ENCODE data around the gene TGFBI. TPM values are rescaled to one million over a fixed set of nuclear protein-coding genes. Genes with fewer than 3 reads are reported as not detected.

TGFBI gene
- total RNA-seq: not detected

DNA sequence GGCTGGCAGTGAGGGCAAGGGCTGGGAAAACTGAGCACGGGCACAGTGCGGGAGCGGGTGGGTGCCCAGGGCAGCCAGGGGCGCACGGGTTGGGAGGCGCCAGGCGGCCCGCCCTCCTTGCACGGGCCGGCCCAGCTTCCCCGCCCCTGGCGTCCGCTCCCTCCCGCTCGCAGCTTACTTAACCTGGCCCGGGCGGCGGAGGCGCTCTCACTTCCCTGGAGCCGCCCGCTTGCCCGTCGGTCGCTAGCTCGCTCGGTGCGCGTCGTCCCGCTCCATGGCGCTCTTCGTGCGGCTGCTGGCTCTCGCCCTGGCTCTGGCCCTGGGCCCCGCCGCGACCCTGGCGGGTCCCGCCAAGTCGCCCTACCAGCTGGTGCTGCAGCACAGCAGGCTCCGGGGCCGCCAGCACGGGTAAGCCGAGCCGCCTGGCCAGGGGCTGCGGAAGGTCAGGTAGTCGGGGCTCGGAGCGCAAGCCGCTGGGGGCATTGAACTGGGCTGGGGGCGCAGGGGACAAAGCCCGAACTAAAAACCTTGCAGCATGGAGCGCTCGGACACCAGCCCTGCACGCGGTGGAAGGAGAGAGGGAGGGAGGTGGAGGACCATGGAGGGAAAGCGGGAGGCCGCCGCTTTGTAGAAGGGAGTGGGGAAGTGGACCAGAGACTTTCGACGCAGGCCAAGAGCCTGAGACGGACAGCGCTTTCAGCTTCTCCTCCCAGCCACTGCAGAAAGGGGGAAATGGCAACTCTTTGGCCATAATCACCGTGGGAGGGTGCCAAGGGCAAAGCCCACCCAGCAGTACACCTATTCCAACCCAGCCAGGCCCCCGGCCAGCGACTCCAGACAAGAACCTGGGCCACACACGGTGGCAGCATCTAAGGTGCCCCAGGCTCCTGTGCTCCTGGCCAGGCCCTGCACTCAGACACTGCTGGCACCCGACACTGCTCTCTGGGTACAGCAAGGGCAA is at the start of gene TGFBI:
Gene TGFBI, plus strand, starts transcription at position 207 of the 961 bp plus-strand sequence. Its CDS starts 68 bp downstream, at position 275.
- DNase-seq: peak in 1 of 2 donors; percentile 23
- Mint-ChIP-seq H3K4me3 (no peak within 1 kb of the TSS), H3K27me3 (ENCODE audit: low read depth) (peaks cover 30% of the 10 kb centered on the region), H3K4me1 (ENCODE audit: low read depth) (no peaks in the 10 kb centered on the region), H3K27ac (no peak within 1 kb of the TSS), H3K9me3 (no peaks in the 10 kb centered on the region), H3K36me3 (ENCODE audit: insufficient read depth in 2 of 2) (no peaks in the 10 kb centered on the region)
- ATAC-seq (replicated peaks in 1 of 2): peak in 1 of 2 donors; percentile 66

DNA sequence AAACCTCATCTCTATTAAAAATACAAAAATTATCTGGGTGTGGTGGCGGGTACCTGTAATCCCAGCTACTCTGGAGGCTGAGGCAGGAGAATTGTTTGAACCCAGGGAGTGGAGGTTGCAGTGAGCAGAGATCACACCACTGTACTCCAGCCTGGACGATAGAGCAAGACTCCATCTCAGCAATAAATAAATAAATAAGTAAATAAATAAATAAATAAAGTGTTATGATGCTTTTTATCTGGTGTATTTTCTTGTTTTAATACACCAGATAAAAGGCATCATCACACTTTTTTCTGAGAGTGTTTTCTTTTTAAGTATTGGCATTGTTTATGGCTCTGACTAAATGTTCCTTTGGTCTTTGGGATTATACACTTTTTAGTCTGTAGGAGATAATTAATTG is 49.8 kb upstream of the TGFBI start:
- Mint-ChIP-seq H3K27ac (no peak overlapping the region), H3K27me3 (ENCODE audit: low read depth) (peaks cover 39% of the 10 kb centered on the region)

DNA sequence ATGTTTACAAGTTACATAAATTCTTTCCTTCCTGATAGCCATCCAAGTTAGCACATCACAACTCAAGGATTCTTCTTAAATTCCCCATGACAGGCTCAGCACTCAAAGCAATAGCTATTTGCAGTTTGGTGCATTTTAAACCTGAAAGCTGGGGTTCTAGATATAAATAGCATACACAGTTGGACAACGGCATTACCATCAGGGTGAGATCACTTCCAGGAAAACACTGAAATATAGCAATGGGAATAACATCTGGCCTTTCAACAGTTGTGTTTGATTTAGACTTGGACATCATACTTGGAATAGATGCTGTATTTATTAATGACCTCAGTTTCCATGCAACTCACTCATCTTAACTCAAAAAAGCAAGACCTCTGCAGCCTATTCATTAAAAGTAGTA is 49.3 kb upstream of the TGFBI start:
- Mint-ChIP-seq H3K4me3 (no peak overlapping the region), H3K27me3 (ENCODE audit: low read depth) (peaks cover 34% of the 10 kb centered on the region), H3K27ac (no peak overlapping the region), H3K36me3 (ENCODE audit: insufficient read depth in 2 of 2) (no peaks in the 10 kb centered on the region), H3K4me1 (ENCODE audit: low read depth) (no peaks in the 10 kb centered on the region), H3K9me3 (no peaks in the 10 kb centered on the region)
- DNase-seq: no peak
- no peak for ATAC-seq (replicated peaks in 1 of 2)

More for the DNA sequence above, 49.8 kb upstream of the TGFBI start:
- H3K4me3 Mint-ChIP-seq: no peak overlapping the region
- no peaks in the 10 kb centered on the region for H3K4me1 Mint-ChIP-seq (ENCODE audit: low read depth)
- H3K9me3 Mint-ChIP-seq: no peaks in the 10 kb centered on the region
- no peak for ATAC-seq (replicated peaks in 1 of 2)
- DNase-seq: no peak
- no peaks in the 10 kb centered on the region for H3K36me3 Mint-ChIP-seq (ENCODE audit: insufficient read depth in 2 of 2)

DNA sequence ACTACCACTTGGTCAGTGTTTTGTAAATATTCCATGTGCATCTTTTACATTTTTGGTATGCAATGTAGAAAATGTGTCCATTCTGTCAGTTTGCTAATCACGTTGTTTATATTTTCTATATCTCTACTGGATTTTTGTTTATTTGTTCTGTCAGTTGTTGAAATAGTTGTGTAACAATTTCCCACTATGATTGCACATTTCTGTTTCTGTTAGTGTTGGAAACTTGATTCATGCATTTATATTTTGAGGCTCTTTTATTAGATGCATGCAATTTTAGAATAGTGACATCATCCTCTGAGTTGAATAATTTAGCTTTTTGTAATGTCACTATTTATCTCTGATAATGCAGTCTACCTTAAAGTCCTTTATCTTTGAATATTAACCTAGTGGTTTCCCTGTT is 48.2 kb upstream of the TGFBI start:
- Mint-ChIP-seq H3K36me3 (ENCODE audit: insufficient read depth in 2 of 2) (no peaks in the 10 kb centered on the region), H3K27me3 (ENCODE audit: low read depth) (peaks cover 23% of the 10 kb centered on the region), H3K27ac (no peak overlapping the region), H3K9me3 (no peaks in the 10 kb centered on the region), H3K4me3 (no peak overlapping the region), H3K4me1 (ENCODE audit: low read depth) (no peaks in the 10 kb centered on the region)
- ATAC-seq (replicated peaks in 1 of 2) (no peak), DNase-seq (no peak)

GRCh38 chr5:135985951-135986350 is 42.8 kb upstream of the TGFBI start:
- peaks cover 33% of the 10 kb centered on the region for H3K27me3 Mint-ChIP-seq (ENCODE audit: low read depth)
- H3K36me3 Mint-ChIP-seq (ENCODE audit: insufficient read depth in 2 of 2): no peaks in the 10 kb centered on the region
- H3K4me3 Mint-ChIP-seq: no peak overlapping the region
- H3K27ac Mint-ChIP-seq: no peak overlapping the region
- DNase-seq (no peak), ATAC-seq (replicated peaks in 1 of 2) (no peak)
- H3K9me3 Mint-ChIP-seq: peaks cover 0 to 4% of the 10 kb centered on the region in 2 donors
- no peaks in the 10 kb centered on the region for H3K4me1 Mint-ChIP-seq (ENCODE audit: low read depth)

GRCh38 chr5:135986401-135986800 is 42.4 kb upstream of the TGFBI start:
- H3K9me3 Mint-ChIP-seq: peaks cover 0 to 4% of the 10 kb centered on the region in 2 donors
- no peak overlapping the region for H3K27ac Mint-ChIP-seq
- no peaks in the 10 kb centered on the region for H3K36me3 Mint-ChIP-seq (ENCODE audit: insufficient read depth in 2 of 2)
- H3K4me3 Mint-ChIP-seq: no peak overlapping the region
- ATAC-seq (replicated peaks in 1 of 2) (no peak), DNase-seq (no peak)
- peaks cover 33% of the 10 kb centered on the region for H3K27me3 Mint-ChIP-seq (ENCODE audit: low read depth)
- no peaks in the 10 kb centered on the region for H3K4me1 Mint-ChIP-seq (ENCODE audit: low read depth)

DNA sequence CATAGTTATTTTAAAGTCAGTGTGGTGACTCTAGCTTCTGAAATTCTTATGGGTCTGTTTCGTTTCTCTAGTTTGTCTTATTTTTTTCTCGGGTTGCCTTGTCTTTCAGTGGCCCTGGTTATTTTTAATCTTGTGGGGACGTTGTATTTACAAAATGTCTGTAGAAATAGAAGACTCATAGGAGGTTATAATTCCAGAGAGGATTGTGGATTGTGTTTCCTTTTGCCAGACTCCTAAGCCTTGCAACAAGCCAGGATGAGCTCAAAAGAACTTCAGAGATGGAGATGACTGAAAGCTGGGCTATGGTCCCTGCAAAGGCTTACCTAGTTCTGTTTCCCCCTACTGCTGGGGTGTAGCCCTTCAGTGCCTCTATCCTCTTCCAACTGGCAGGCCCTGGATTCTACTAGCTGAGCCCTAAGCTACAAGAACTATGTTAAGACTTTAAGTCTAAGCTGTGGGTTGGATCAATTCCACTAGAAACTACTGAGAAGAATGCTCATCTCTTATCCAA is 41.8 kb upstream of the TGFBI start:
- Mint-ChIP-seq H3K36me3 (ENCODE audit: insufficient read depth in 2 of 2) (no peaks in the 10 kb centered on the region), H3K27me3 (ENCODE audit: low read depth) (peaks cover 33% of the 10 kb centered on the region), H3K9me3 (peaks cover 0 to 4% of the 10 kb centered on the region in 2 donors), H3K27ac (peak overlapping the region; percentile 40), H3K4me1 (ENCODE audit: low read depth) (no peaks in the 10 kb centered on the region), H3K4me3 (no peak overlapping the region)
- DNase-seq (no peak), ATAC-seq (replicated peaks in 1 of 2) (no peak)

DNA sequence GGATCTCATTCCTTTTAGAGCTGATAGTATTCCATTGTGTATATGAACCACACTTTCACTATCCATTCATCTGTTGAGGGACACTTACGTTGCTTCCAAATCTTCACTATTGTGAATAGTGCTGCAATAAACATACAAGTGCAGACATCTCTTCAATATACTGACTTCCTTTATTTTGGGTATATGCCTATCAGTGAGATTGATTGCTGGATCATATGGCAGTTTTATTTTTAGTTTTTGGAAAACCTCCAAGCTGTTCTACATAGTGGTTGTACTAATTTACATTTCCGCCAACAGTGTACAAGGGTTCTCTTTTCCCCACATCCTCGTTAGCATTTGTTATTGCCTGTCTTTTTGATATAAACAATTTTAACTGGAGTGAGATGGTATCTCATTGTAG is 40.2 kb upstream of the TGFBI start:
- peaks cover 0 to 4% of the 10 kb centered on the region in 2 donors for H3K9me3 Mint-ChIP-seq
- DNase-seq (no peak), ATAC-seq (replicated peaks in 1 of 2) (no peak)
- no peak overlapping the region for H3K27ac Mint-ChIP-seq
- H3K36me3 Mint-ChIP-seq (ENCODE audit: insufficient read depth in 2 of 2): no peaks in the 10 kb centered on the region
- no peaks in the 10 kb centered on the region for H3K4me1 Mint-ChIP-seq (ENCODE audit: low read depth)
- no peak overlapping the region for H3K4me3 Mint-ChIP-seq
- peaks cover 33% of the 10 kb centered on the region for H3K27me3 Mint-ChIP-seq (ENCODE audit: low read depth)

DNA sequence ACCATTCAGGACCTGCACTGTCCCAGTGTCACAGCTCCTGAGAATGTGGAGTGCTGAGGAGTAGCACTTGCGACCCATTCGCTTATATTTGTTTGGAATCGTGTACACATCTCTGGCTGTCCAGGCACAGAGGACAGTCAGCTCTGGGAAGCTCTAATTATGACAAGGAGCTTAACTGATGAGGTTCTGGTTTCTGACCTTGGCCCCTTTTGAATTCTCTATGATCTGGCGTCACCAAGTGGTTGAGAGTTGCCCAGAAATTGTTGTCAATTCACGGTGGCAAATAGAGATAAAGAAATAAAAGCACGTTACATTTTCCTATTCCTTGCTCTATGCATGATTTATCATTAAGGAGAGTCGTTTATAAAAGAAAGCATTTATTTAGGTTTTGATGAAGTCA is 39.1 kb upstream of the TGFBI start:
- no peak overlapping the region for H3K27ac Mint-ChIP-seq
- DNase-seq: no peak
- H3K4me3 Mint-ChIP-seq: no peak overlapping the region
- peaks cover 0 to 4% of the 10 kb centered on the region in 2 donors for H3K9me3 Mint-ChIP-seq
- H3K4me1 Mint-ChIP-seq (ENCODE audit: low read depth): no peaks in the 10 kb centered on the region
- H3K36me3 Mint-ChIP-seq (ENCODE audit: insufficient read depth in 2 of 2): no peaks in the 10 kb centered on the region
- ATAC-seq (replicated peaks in 1 of 2): no peak
- peaks cover 33% of the 10 kb centered on the region for H3K27me3 Mint-ChIP-seq (ENCODE audit: low read depth)

- Mint-ChIP-seq H3K4me3 (no peak overlapping the region), H3K9me3 (peaks cover 0 to 4% of the 10 kb centered on the region in 2 donors), H3K27ac (no peak overlapping the region), H3K36me3 (ENCODE audit: insufficient read depth in 2 of 2) (no peaks in the 10 kb centered on the region), H3K27me3 (ENCODE audit: low read depth) (peaks cover 33% of the 10 kb centered on the region), H3K4me1 (ENCODE audit: low read depth) (no peaks in the 10 kb centered on the region)
- no peak for ATAC-seq (replicated peaks in 1 of 2)
- DNase-seq: no peak
Measured at GRCh38 chr5:135990528-135991255, 38.1 kb upstream of the TGFBI start.

DNA sequence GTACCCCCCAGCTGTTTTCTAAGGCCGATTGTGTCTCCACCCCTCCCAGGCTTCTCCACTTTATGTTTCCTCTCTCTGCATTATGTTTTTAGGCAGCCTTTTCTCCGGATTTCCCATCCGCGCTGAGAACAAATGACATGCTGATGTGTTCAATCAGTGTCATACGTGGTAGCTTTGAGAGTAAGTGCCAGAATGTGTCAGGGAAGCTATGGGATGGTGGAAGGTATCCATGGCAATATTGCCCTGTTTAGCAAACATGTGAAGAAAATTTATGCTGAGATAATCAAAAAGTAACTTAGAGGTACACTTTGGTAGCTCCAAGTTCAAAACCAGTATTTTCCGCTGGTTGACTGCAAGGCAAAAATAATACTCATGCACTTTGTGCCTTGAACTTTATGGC is 37.4 kb upstream of the TGFBI start:
- H3K4me3 Mint-ChIP-seq: no peak overlapping the region
- peaks cover 0 to 4% of the 10 kb centered on the region in 2 donors for H3K9me3 Mint-ChIP-seq
- no peak for ATAC-seq (replicated peaks in 1 of 2)
- H3K4me1 Mint-ChIP-seq (ENCODE audit: low read depth): no peaks in the 10 kb centered on the region
- H3K36me3 Mint-ChIP-seq (ENCODE audit: insufficient read depth in 2 of 2): no peaks in the 10 kb centered on the region
- peaks cover 33% of the 10 kb centered on the region for H3K27me3 Mint-ChIP-seq (ENCODE audit: low read depth)
- no peak for DNase-seq
- no peak overlapping the region for H3K27ac Mint-ChIP-seq

GRCh38 chr5:135993335-135993879 is 35.4 kb upstream of the TGFBI start:
- Mint-ChIP-seq H3K9me3 (peaks cover 0 to 4% of the 10 kb centered on the region in 2 donors), H3K4me1 (ENCODE audit: low read depth) (no peaks in the 10 kb centered on the region), H3K27ac (no peak overlapping the region)

More at GRCh38 chr5:135993335-135993879, 35.4 kb upstream of the TGFBI start:
- peak in 1 of 2 donors; percentile 74 for ATAC-seq (replicated peaks in 1 of 2)
- no peak for DNase-seq
- peaks cover 23% of the 10 kb centered on the region for H3K27me3 Mint-ChIP-seq (ENCODE audit: low read depth)
- H3K4me3 Mint-ChIP-seq: no peak overlapping the region
- H3K36me3 Mint-ChIP-seq (ENCODE audit: insufficient read depth in 2 of 2): no peaks in the 10 kb centered on the region
